IPS-15b (cell line): Measurements from ENCODE around the gene PRSS2.
"Not testable (repeated sequence)": the region's sequence is repeated elsewhere in the genome, so short reads cannot be mapped to it uniquely, and the experiment has no call there.

Experiments
- H3K27me3 ChIP-seq: one replicate; pipeline ENCODE4 v1.6.1; 2013; ENCODE audit warnings: low read length; ENCODE audit not compliant: control insufficient read depth, insufficient read depth
- H3K36me3 ChIP-seq: one replicate; pipeline ENCODE4 v1.6.1; 2013; ENCODE audit warnings: low read length; ENCODE audit not compliant: control insufficient read depth, insufficient read depth
- H3K4me1 ChIP-seq: one replicate; pipeline ENCODE4 v1.6.1; 2013; ENCODE audit warnings: mild to moderate bottlenecking, low read length; ENCODE audit not compliant: control insufficient read depth, insufficient read depth
- H3K4me3 ChIP-seq: one replicate; pipeline ENCODE4 v1.5.1; 2013; ENCODE audit warnings: low read depth, low read length
- H3K9ac ChIP-seq: one replicate; pipeline ENCODE4 v1.6.1; 2013; ENCODE audit warnings: low read depth, mild to moderate bottlenecking, low read length
- H3K9me3 ChIP-seq: one replicate; pipeline ENCODE4 v1.6.1; 2013; ENCODE audit warnings: mild to moderate bottlenecking, low read length; ENCODE audit not compliant: control insufficient read depth, insufficient read depth

Gene PRSS2

GRCh38 chr7:142761606-142762005, 9.2 kb upstream of the PRSS2 start:
- H3K36me3 ChIP-seq, H3K4me1 ChIP-seq, H3K27me3 ChIP-seq, H3K9ac ChIP-seq, H3K9me3 ChIP-seq, H3K4me3 ChIP-seq: not testable (repeated sequence)

- Histone ChIP-seq H3K36me3 (no peaks in the 10 kb centered on the region), H3K4me3 (no peak overlapping the region), H3K27me3 (no peaks in the 10 kb centered on the region), H3K9me3 (no peaks in the 10 kb centered on the region), H3K9ac (no peak overlapping the region), H3K4me1 (no peaks in the 10 kb centered on the region)
These were observed 8.7 kb upstream of the PRSS2 start for GRCh38 chr7:142762104-142762503.

GRCh38 chr7:142767451-142767850, 3.3 kb upstream of the PRSS2 start:
- no peaks in the 10 kb centered on the region for H3K27me3 ChIP-seq

GRCh38 chr7:142767861-142768260, 2.9 kb upstream of the PRSS2 start:
- Histone ChIP-seq H3K4me3 (no peak overlapping the region), H3K9me3 (no peaks in the 10 kb centered on the region), H3K27me3 (no peaks in the 10 kb centered on the region), H3K9ac (no peak overlapping the region), H3K36me3 (no peaks in the 10 kb centered on the region), H3K4me1 (no peaks in the 10 kb centered on the region)

More at GRCh38 chr7:142767451-142767850, 3.3 kb upstream of the PRSS2 start:
- H3K36me3 ChIP-seq: no peaks in the 10 kb centered on the region
- no peak overlapping the region for H3K9ac ChIP-seq
- no peak overlapping the region for H3K4me3 ChIP-seq
- H3K4me1 ChIP-seq: no peaks in the 10 kb centered on the region
- no peaks in the 10 kb centered on the region for H3K9me3 ChIP-seq

- H3K9ac ChIP-seq, H3K27me3 ChIP-seq, H3K4me1 ChIP-seq, H3K36me3 ChIP-seq, H3K4me3 ChIP-seq, H3K9me3 ChIP-seq: not testable (repeated sequence)
These were observed 1.9 kb upstream of the PRSS2 start for GRCh38 chr7:142768885-142769284.

- no peaks in the 10 kb centered on the region for H3K36me3 ChIP-seq
- H3K27me3 ChIP-seq: no peaks in the 10 kb centered on the region
- no peaks in the 10 kb centered on the region for H3K9me3 ChIP-seq
- no peak overlapping the region for H3K9ac ChIP-seq
- no peak overlapping the region for H3K4me3 ChIP-seq
- H3K4me1 ChIP-seq: no peaks in the 10 kb centered on the region
These were observed 568 bp downstream of the PRSS2 start for GRCh38 chr7:142771353-142771723.

- H3K27me3 ChIP-seq: no peaks in the 10 kb centered on the region
- no peaks in the 10 kb centered on the region for H3K9me3 ChIP-seq
- no peaks in the 10 kb centered on the region for H3K4me1 ChIP-seq
- no peaks in the 10 kb centered on the region for H3K36me3 ChIP-seq
- no peak overlapping the region for H3K9ac ChIP-seq
- no peak overlapping the region for H3K4me3 ChIP-seq
These were observed 1.3 kb downstream of the PRSS2 start for GRCh38 chr7:142772051-142772450.

- no peaks in the 10 kb centered on the region for H3K36me3 ChIP-seq
- no peak overlapping the region for H3K9ac ChIP-seq
- H3K4me3 ChIP-seq: no peak overlapping the region
- no peaks in the 10 kb centered on the region for H3K4me1 ChIP-seq
- no peaks in the 10 kb centered on the region for H3K27me3 ChIP-seq
- H3K9me3 ChIP-seq: no peaks in the 10 kb centered on the region
These were observed 1.9 kb downstream of the PRSS2 start for GRCh38 chr7:142772673-142773072.

- Histone ChIP-seq H3K4me1 (no peaks in the 10 kb centered on the region), H3K27me3 (no peaks in the 10 kb centered on the region), H3K36me3 (no peaks in the 10 kb centered on the region), H3K4me3 (no peak overlapping the region), H3K9me3 (no peaks in the 10 kb centered on the region), H3K9ac (no peak overlapping the region)
These were observed 2.5 kb downstream of the PRSS2 start for GRCh38 chr7:142773230-142773629.

GRCh38 chr7:142773937-142774744, 3.4 kb downstream of the PRSS2 start:
- Histone ChIP-seq H3K36me3 (no peaks in the 10 kb centered on the region), H3K4me1 (no peaks in the 10 kb centered on the region), H3K9ac (no peak overlapping the region), H3K9me3 (no peaks in the 10 kb centered on the region), H3K27me3 (no peaks in the 10 kb centered on the region), H3K4me3 (no peak overlapping the region)

GRCh38 chr7:142774826-142775225, 4.1 kb downstream of the PRSS2 start:
- no peak overlapping the region for H3K9ac ChIP-seq

GRCh38 chr7:142775351-142776115, 4.8 kb downstream of the PRSS2 start:
- not testable (repeated sequence) for H3K4me1 ChIP-seq, H3K36me3 ChIP-seq, H3K9ac ChIP-seq, H3K9me3 ChIP-seq, H3K4me3 ChIP-seq, H3K27me3 ChIP-seq

More at GRCh38 chr7:142774826-142775225, 4.1 kb downstream of the PRSS2 start:
- H3K4me1 ChIP-seq: no peaks in the 10 kb centered on the region
- H3K36me3 ChIP-seq: no peaks in the 10 kb centered on the region
- H3K27me3 ChIP-seq: no peaks in the 10 kb centered on the region
- H3K9me3 ChIP-seq: no peaks in the 10 kb centered on the region
- H3K4me3 ChIP-seq: no peak overlapping the region
